Heart right ventricle (tissue), 16 donors: ENCODE results near the gene GPD1. TPM values are rescaled to one million over a fixed set of nuclear protein-coding genes. Genes with fewer than 3 reads are reported as not detected.
"Not testable (repeated sequence)": the region's sequence is repeated elsewhere in the genome, so short reads cannot be mapped to it uniquely, and the experiment has no call there.

ENCODE experiments used
- ATAC-seq, 8 donors: fragments of 200-7000 bp; cut with Tn5 transposase; one replicate each; pipeline ENCODE4 v1.9.1; 2020; ENCODE audit warnings: mild to moderate bottlenecking in 8 of 8, moderate library complexity in 8 of 8, moderate number of reproducible peaks in 1 of 8
- DNase-seq, 2 donors: peaks; one replicate each; pipeline ENCODE4 v3.0.0-alpha.2; 2020
- H3K27ac ChIP-seq, 10 donors: fragments of 200-600 bp; sonication (generic) in 2 of 10; one replicate each; pipeline versions ENCODE4 v1.5.0 to v1.8.0; 2020 to 2022; ENCODE audit warnings: mild to moderate bottlenecking in 3 of 10
- H3K27me3 ChIP-seq, 7 donors: fragments of 200-600 bp; one replicate each; pipeline ENCODE4 v1.8.0; 2021 to 2022; ENCODE audit warnings: mild to moderate bottlenecking in 2 of 7
- H3K36me3 ChIP-seq, 9 donors: fragments of 200-600 bp; sonication (generic) in 1 of 9; one replicate each; pipeline versions ENCODE4 v1.5.0 to v1.8.0; 2020 to 2022; ENCODE audit warnings: mild to moderate bottlenecking in 2 of 9
- H3K4me1 ChIP-seq, 9 donors: fragments of 200-600 bp; sonication (generic) in 1 of 9; one replicate each; pipeline versions ENCODE4 v1.5.0 to v1.8.0; 2020 to 2022; ENCODE audit warnings: mild to moderate bottlenecking in 4 of 9
- H3K4me3 ChIP-seq, 10 donors: fragments of 200-600 bp; sonication (generic) in 2 of 10; one replicate each; pipeline versions ENCODE4 v1.5.0 to v1.8.0; 2020 to 2022; ENCODE audit warnings: mild to moderate bottlenecking in 7 of 10, moderate library complexity in 2 of 10
- H3K9me3 ChIP-seq, 11 donors: fragments of 200-600 bp in 10 of 11; sonication (generic) in 2 of 11; one replicate each; pipeline versions ENCODE4 v1.5.0 to v1.8.0; 2013 to 2022; ENCODE audit warnings: mild to moderate bottlenecking in 2 of 11, control low read depth in 1 of 11, moderate library complexity in 1 of 11
- WGBS, 2 donors: extraction: QIAGEN DNeasy Blood & Tissue Kit; methylation state at CpG; one replicate each; pipeline ENCODE4 v1.1.7; 2013; ENCODE audit warnings: inconsistent platforms in 1 of 2; 5-methylcytosine and 5-hydroxymethylcytosine counted together
- intact Hi-C, 10 donors: fragments of 100-400 bp; cut with DNase I; formaldehyde crosslinking; loops; one replicate each; pipeline versions ENCODE4 v1.11.1 to v1.14.2; 2022
- polyA plus RNA-seq, 2 donors: library from polyadenylated mRNA; stranded (reverse); fragments of 200-250 nt; gene quantifications; one replicate each; pipeline ENCODE4 v1.2.3, GENCODE V29; 2013
- total RNA-seq, 10 donors: library from RNA; stranded (reverse); fragmentation: NEBNext Ultra II Directional in 3 of 10; extraction: Animal tissue kit (Norgen Biotek cat#: 25700) in 3 of 10; gene quantifications; one replicate each; pipeline versions ENCODE4 v1.2.1 to v1.2.4, GENCODE V29; 2021 to 2023
- TF ChIP-seq, protein P1 (sequence below), 9 donors: fragments of 200-600 bp; sonication (generic) in 2 of 9; IDR thresholded peaks; one replicate each; pipeline versions ENCODE4 v1.5.0 to v1.8.0; 2021 to 2022; ENCODE audit warnings: antibody characterized with exemption in 9 of 9, mild to moderate bottlenecking in 5 of 9, moderate library complexity in 1 of 9
- donor health status: Arrhythmogenic right ventricular cardiomyopathy.
- donor health status: ischemic (EF 13 %, LVEDD 7.1; RV severe dilation, severe dysfunction).
- donor health status: healthy with polysubstance abuse.
- donor health status: DM: no; HTN: yes; CAD: no.
- donor health status: DM: no; HTN: no; CAD: no.
- donor health status: ischemic (EF 25% LVEDD 6.9; RV normal size, moderate dysfunction).
- donor health status: ischemic (EF 25% LVEDD 5.7; RV mildly dilated, moderate dysfunction).
- donor health status: healthy.
- donor health status: DM: yes; HTN: yes; CAD: no.
- donor health status: Ischemic cardiomyopathy.
- donor health status: ischemic (EF 35%, LVEDD 5.7; RV mildly dilated, moderate dysfunction).
- donor health status: nonischemic (EF 11% LVEDD 7.7; RV severe dilation, severe dysfunction).
- donor health status: DM: yes; HTN: yes; CAD: no.
- donor health status: PGD.
- donor health status: ischemic (EF 29% LVEDD 5.4; RV normal size, mild dysfunction).
- donor health status: nonischemic (EF 23%, LVEDD 6.1; RV moderate dilation, normal function).

The GPD1 gene
- total and polyA plus RNA-seq, 12 donors = 5.2 to 67.7 (median 15.3) TPM

DNA sequence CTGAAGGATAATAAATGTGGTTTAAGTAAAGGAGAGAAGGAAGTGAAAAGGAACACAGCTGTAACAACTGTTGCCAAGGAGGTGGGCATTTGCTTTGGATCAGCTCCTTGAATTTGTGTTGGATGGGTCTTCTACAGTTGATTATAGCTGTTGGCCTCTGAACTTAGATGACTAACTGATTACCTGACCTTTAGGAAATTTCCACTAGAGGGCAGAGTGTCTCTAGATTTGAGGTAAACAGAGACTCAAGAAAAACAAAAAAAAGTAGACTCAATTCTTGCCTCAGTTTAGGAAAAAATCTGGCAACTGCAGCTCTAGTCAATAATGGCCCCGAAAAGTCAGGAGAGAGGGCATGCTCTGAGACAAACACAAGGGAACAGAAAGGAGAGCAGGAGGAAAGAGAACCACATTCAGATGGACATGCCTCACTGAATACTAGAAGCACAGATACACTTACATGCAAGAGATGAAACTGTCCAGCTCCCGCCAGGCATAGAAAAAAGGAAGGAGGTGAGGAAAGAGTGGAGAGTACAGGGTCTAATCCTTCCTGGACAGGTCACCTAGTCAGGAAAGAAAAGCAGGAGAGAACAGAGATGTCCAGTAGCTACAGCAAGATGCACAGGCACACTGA, 28.8 kb downstream of the GPD1 start:
- ATAC-seq (no peak), DNase-seq (no peak)
- Histone ChIP-seq H3K9me3 (no peaks in the 10 kb centered on the region), H3K27ac (no peak overlapping the region), H3K4me3 (no peak overlapping the region), H3K4me1 (peaks cover 0 to 35% (median 4%) of the 10 kb centered on the region in 9 donors), H3K27me3 (no peaks in the 10 kb centered on the region), H3K36me3 (peaks cover 0 to 96% (median 51%) of the 10 kb centered on the region in 9 donors)
- TF ChIP-seq, protein P1, sequence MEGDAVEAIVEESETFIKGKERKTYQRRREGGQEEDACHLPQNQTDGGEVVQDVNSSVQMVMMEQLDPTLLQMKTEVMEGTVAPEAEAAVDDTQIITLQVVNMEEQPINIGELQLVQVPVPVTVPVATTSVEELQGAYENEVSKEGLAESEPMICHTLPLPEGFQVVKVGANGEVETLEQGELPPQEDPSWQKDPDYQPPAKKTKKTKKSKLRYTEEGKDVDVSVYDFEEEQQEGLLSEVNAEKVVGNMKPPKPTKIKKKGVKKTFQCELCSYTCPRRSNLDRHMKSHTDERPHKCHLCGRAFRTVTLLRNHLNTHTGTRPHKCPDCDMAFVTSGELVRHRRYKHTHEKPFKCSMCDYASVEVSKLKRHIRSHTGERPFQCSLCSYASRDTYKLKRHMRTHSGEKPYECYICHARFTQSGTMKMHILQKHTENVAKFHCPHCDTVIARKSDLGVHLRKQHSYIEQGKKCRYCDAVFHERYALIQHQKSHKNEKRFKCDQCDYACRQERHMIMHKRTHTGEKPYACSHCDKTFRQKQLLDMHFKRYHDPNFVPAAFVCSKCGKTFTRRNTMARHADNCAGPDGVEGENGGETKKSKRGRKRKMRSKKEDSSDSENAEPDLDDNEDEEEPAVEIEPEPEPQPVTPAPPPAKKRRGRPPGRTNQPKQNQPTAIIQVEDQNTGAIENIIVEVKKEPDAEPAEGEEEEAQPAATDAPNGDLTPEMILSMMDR (IDR thresholded peaks at IDR 0.05) = peak in 8 of 9 donors; percentile 40 to 73 (median 47)
- intact Hi-C loops = loop anchor here in 3 of 10 donors (2.0 to 5.0 kb wide), 3 partner anchors 40 to 45 kb away; no protein-coding TSS in a partner anchor
- 75 to 85% methylated on average over 2 of the region's 2 CpGs for WGBS, 2 donors

DNA sequence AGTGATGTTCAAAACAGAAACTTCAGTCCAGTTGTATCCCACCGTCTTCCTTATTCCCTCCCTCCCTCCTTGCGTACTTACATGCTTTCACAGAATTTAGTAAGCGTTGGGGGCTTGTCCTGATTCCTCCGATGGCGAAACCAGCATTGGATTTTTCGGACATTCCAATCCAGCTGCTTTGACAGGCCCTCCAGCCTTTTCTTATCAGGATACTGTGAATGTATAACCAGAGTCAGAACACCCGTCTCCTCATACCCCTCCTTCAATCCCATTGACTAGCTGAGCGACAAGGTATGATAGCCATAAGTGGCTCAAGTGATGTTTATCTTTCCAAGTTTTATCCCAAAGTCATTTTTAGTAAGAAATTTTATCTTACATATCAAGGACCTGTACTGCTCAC, 39.2 kb downstream of the GPD1 start:
- intact Hi-C loops = no loop called here
- peaks cover 0 to 66% (median 7%) of the 10 kb centered on the region in 9 donors for H3K36me3 ChIP-seq
- ATAC-seq (no peak), DNase-seq (no peak)
- 78 to 80% methylated on average over 8 of the region's 8 CpGs for WGBS, 2 donors
- H3K4me1 ChIP-seq = peaks cover 0 to 23% (median 5%) of the 10 kb centered on the region in 9 donors
- no peak overlapping the region for H3K4me3 ChIP-seq
- TF ChIP-seq, protein P1 (IDR thresholded peaks at IDR 0.05) = no peak
- no peaks in the 10 kb centered on the region for H3K9me3 ChIP-seq
- no peaks in the 10 kb centered on the region for H3K27me3 ChIP-seq
- no peak overlapping the region for H3K27ac ChIP-seq

- Histone ChIP-seq H3K36me3 (peaks cover 0 to 42% (median 7%) of the 10 kb centered on the region in 9 donors), H3K4me3 (no peak overlapping the region), H3K27ac (peak overlapping the region in 3 of 10 donors; percentile 22 to 59 (median 30)), H3K4me1 (peaks cover 3 to 30% (median 9%) of the 10 kb centered on the region in 9 donors), H3K27me3 (no peaks in the 10 kb centered on the region), H3K9me3 (no peaks in the 10 kb centered on the region)
- ATAC-seq = peak in 2 of 8 donors; percentile 61 to 71
- intact Hi-C loops = no loop called here
- DNase-seq = no peak
- WGBS, 2 donors = 37 to 40% methylated on average over 2 of the region's 2 CpGs
- TF ChIP-seq, protein P1 (IDR thresholded peaks at IDR 0.05) = no peak
These were observed 41.6 kb downstream of the GPD1 start for GRCh38 chr12:50145439-50145838.

GRCh38 chr12:50147281-50147680, 43.5 kb downstream of the GPD1 start:
- TF ChIP-seq, protein P1 (IDR thresholded peaks at IDR 0.05) = no peak
- intact Hi-C loops = no loop called here

DNA sequence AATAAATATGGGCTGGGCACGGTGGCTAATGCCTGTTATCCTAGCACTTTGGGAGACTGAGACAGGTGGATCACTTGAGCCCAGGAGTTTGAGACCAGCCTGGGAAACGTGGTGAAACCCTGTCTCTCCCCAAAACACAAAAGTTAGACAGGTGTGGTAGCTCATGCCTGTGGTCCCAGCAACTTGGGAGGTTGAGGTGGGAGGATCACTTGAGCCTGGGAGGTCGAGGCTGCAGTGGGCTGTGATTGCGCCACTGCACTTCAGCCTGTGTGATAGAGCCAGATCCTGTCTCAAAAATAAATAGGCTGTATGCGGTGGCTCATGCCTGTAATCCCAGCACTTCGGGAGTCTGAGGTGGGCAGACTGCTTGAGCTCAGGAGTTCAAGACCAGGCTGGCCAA, 44.2 kb downstream of the GPD1 start:
- peaks cover 0 to 16% (median 0%) of the 10 kb centered on the region in 9 donors for H3K36me3 ChIP-seq
- intact Hi-C loops, H3K4me3 ChIP-seq, DNase-seq, ATAC-seq, H3K27me3 ChIP-seq, H3K9me3 ChIP-seq, H3K27ac ChIP-seq: not testable (repeated sequence)
- peaks cover 3 to 34% (median 14%) of the 10 kb centered on the region in 9 donors for H3K4me1 ChIP-seq
- 89 to 90% methylated on average over 6 of the region's 6 CpGs for WGBS, 2 donors

More at GRCh38 chr12:50147281-50147680, 43.5 kb downstream of the GPD1 start:
- peaks cover 3 to 40% (median 14%) of the 10 kb centered on the region in 9 donors for H3K4me1 ChIP-seq
- WGBS, 2 donors = 95 to 98% methylated on average over 4 of the region's 4 CpGs
- no peak overlapping the region for H3K4me3 ChIP-seq
- no peak overlapping the region for H3K27ac ChIP-seq
- H3K9me3 ChIP-seq = no peaks in the 10 kb centered on the region
- no peaks in the 10 kb centered on the region for H3K27me3 ChIP-seq
- ATAC-seq = no peak
- peaks cover 0 to 24% (median 0%) of the 10 kb centered on the region in 9 donors for H3K36me3 ChIP-seq
- no peak for DNase-seq
